Vagina (tissue), 2 donors: ENCODE results near the gene SNTB2. TPM values are rescaled to one million over a fixed set of nuclear protein-coding genes. Genes with fewer than 3 reads are reported as not detected.

Experiments used
- DNase-seq, 2 donors: peaks; one replicate each; pipeline ENCODE4 v3.0.0-alpha.2; 2017; ENCODE audit errors: extremely low spot score in 2 of 2
- H3K27ac ChIP-seq: fragments of 200-600 bp; sonication (generic); one replicate; pipeline ENCODE4 v1.5.1; 2019
- H3K27me3 ChIP-seq: fragments of 200-600 bp; sonication (generic); one replicate; pipeline ENCODE4 v1.5.1; 2019
- H3K36me3 ChIP-seq, 2 donors: fragments of 200-600 bp; sonication (generic); one replicate each; pipeline ENCODE4 v1.5.1; 2017 to 2019
- H3K4me1 ChIP-seq: fragments of 200-600 bp; sonication (generic); one replicate; pipeline ENCODE4 v1.5.1; 2019
- H3K4me3 ChIP-seq, 2 donors: fragments of 200-600 bp; sonication (generic); 1 replicate in 1 of 2; 2 replicates in 1 of 2; pipeline ENCODE4 v1.5.1; 2016 to 2019
- H3K9me3 ChIP-seq: fragments of 200-600 bp; sonication (generic); one replicate; pipeline ENCODE4 v1.5.1; 2019
- CTCF ChIP-seq, 3 experiments: fragments of 450-650 bp in 2 of 3; fragments of 200-600 bp in 1 of 3; sonication (generic) in 1 of 3; IDR thresholded peaks; one replicate each; pipeline ENCODE4 v1.5.1; 2017 to 2019; ENCODE audit warnings: antibody characterized with exemption in 3 of 3, mild to moderate bottlenecking in 2 of 3, moderate library complexity in 2 of 3
- POLR2A ChIP-seq, 2 donors: fragments of 450-650 bp; IDR thresholded peaks; one replicate each; pipeline ENCODE4 v1.6.1; 2017; ENCODE audit warnings: antibody characterized with exemption in 2 of 2, mild to moderate bottlenecking in 2 of 2, moderate library complexity in 2 of 2
- POLR2AphosphoS5 ChIP-seq, 2 donors: sonication (generic); formaldehyde crosslinking; IDR thresholded peaks; one replicate each; pipeline ENCODE4 v1.9.0; 2017; ENCODE audit warnings: antibody characterized with exemption in 2 of 2, mild to moderate bottlenecking in 2 of 2, low read depth in 1 of 2; ENCODE audit not compliant: insufficient read depth in 1 of 2
- intact Hi-C: fragments of 100-400 bp; cut with DNase I; formaldehyde crosslinking; loops from one replicate; pipeline ENCODE4 v1.15.1; 2023
- total RNA-seq: library from RNA; depleted of rRNA; stranded (reverse); fragments of >200 nt; gene quantifications from one replicate; pipeline ENCODE4 v1.2.3, GENCODE V29; 2016

The SNTB2 gene
- total RNA-seq, 1 donor from 2014 or later, result 50.8 TPM

GRCh38 chr16:69169051-69169450, 17.9 kb upstream of the SNTB2 start:
- Histone ChIP-seq H3K4me1 (peaks cover 32% of the 10 kb centered on the region), H3K36me3 (peaks cover 0 to 39% of the 10 kb centered on the region in 2 donors), H3K27ac (no peak overlapping the region), H3K4me3 (no peak overlapping the region), H3K27me3 (no peaks in the 10 kb centered on the region), H3K9me3 (no peaks in the 10 kb centered on the region)
- TF ChIP-seq POLR2A (IDR thresholded peaks at IDR 0.05) (no peak), POLR2AphosphoS5 (IDR thresholded peaks at IDR 0.05; ENCODE audit: insufficient read depth in 1 of 2, low read depth in 1 of 2) (no peak), CTCF (IDR thresholded peaks at IDR 0.05) (no peak)
- DNase-seq, result no peak
- intact Hi-C loops, result no loop called here

GRCh38 chr16:69169607-69170352, 17.2 kb upstream of the SNTB2 start:
- H3K4me3 ChIP-seq, result no peak overlapping the region
- intact Hi-C loops, result no loop called here
- H3K27ac ChIP-seq, result no peak overlapping the region
- no peak for DNase-seq
- no peak for TF ChIP-seq POLR2AphosphoS5 (IDR thresholded peaks at IDR 0.05; ENCODE audit: insufficient read depth in 1 of 2, low read depth in 1 of 2)
- TF ChIP-seq POLR2A (IDR thresholded peaks at IDR 0.05), result no peak
- TF ChIP-seq CTCF (IDR thresholded peaks at IDR 0.05), result no peak
- no peaks in the 10 kb centered on the region for H3K27me3 ChIP-seq
- peaks cover 0 to 37% of the 10 kb centered on the region in 2 donors for H3K36me3 ChIP-seq
- H3K4me1 ChIP-seq, result peaks cover 37% of the 10 kb centered on the region
- no peaks in the 10 kb centered on the region for H3K9me3 ChIP-seq

- no peaks in the 10 kb centered on the region for H3K9me3 ChIP-seq
- DNase-seq, result no peak
- no peak for TF ChIP-seq POLR2AphosphoS5 (IDR thresholded peaks at IDR 0.05; ENCODE audit: insufficient read depth in 1 of 2, low read depth in 1 of 2)
- no peak for TF ChIP-seq POLR2A (IDR thresholded peaks at IDR 0.05)
- no peak for TF ChIP-seq CTCF (IDR thresholded peaks at IDR 0.05)
- no peak overlapping the region for H3K4me3 ChIP-seq
- no peaks in the 10 kb centered on the region for H3K27me3 ChIP-seq
- H3K27ac ChIP-seq, result peak overlapping the region; percentile 80
- H3K4me1 ChIP-seq, result peaks cover 44% of the 10 kb centered on the region
- intact Hi-C loops, result no loop called here
- H3K36me3 ChIP-seq, result peaks cover 0 to 21% of the 10 kb centered on the region in 2 donors
Observed at GRCh38 chr16:69171325-69172084, 15.5 kb upstream of the SNTB2 start.

- no peak overlapping the region for H3K4me3 ChIP-seq
Observed at GRCh38 chr16:69176033-69176800, 10.7 kb upstream of the SNTB2 start.

More at GRCh38 chr16:69176033-69176800, 10.7 kb upstream of the SNTB2 start:
- no peak for TF ChIP-seq POLR2A (IDR thresholded peaks at IDR 0.05)
- no peak for TF ChIP-seq POLR2AphosphoS5 (IDR thresholded peaks at IDR 0.05; ENCODE audit: insufficient read depth in 1 of 2, low read depth in 1 of 2)
- TF ChIP-seq CTCF (IDR thresholded peaks at IDR 0.05), result no peak
- DNase-seq, result no peak
- Histone ChIP-seq H3K36me3 (no peaks in the 10 kb centered on the region), H3K4me1 (peaks cover 62% of the 10 kb centered on the region), H3K27me3 (no peaks in the 10 kb centered on the region), H3K9me3 (no peaks in the 10 kb centered on the region), H3K27ac (peak overlapping the region; percentile 28)
- intact Hi-C loops, result no loop called here
